ENCODE data around the gene AGRP.

The AGRP gene

GRCh38 chr16:67445441-67445912, 37.9 kb downstream of the AGRP start:
- DNase-seq (ENCODE audit: low read depth) = no peak

DNA sequence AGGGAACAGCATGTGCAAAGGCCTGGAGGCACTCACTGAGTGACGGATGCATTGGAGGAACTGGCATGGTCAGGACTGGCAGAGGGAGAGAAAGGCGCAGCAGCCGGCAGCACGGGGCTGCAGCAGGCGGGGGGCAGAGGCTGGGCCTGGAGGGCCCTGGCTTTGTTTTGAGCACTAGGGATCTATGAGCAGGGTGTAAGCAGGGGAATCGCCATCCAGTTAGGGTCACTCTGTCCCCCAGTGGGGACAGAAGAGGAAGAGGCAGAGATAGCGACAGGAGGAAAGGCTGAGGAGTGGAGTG, 38.3 kb downstream of the AGRP start:
- no peak for DNase-seq (ENCODE audit: low read depth)

- peak; percentile 40 for DNase-seq (ENCODE audit: low read depth)
Measured at GRCh38 chr16:67444259-67445125, 38.9 kb downstream of the AGRP start.

DNA sequence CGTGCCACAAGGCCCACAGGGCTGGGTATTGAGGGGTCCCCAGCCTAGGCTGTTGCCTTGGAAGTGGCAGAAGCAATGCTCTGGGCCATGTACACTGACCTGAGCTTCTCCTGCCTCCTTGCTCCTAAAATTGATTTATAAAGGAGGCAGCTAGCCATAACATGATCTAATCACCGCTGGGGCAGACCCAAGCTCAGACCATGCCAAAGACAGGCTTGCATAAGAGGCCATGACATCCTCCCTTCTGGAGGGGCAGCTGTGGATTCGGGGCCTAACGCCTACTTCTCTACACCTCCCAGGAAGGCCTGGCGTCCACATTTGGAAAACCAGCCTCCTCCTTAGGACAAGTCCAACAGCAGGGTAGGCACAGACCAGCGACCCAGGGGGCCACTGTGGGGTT, 40.1 kb downstream of the AGRP start:
- no peak for DNase-seq (ENCODE audit: low read depth)

DNA sequence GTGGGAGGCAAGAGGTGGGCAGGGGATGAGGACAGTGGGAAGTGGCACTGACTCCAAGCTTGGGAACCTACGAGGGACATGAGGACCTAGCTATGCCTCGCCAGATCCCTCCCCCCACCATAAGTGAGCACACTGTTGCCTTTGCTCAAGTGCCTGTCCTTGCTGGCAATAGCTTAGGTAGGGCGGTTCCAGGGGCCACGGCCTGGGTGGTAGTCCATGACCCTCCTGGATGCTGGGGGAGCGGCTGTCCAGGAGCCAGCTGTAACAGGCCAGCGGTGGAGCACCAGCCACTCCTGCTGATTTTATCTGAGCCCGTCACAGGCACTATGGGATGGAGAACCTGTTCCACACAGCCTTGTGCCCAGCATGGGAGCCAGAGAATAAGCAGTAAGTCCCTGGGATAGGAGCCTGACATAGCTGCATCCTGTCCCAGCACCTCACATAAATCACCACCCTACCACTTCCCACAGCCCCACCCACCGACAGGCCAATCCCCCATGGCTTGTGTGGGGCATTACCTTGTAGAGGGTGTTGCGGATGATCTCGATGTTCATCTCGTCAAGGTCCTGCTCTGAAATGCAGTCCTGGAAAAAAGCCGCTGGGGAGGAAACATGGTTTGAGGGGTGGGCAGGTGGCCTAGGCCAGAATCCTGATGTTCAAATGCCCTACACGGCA, 40.6 kb downstream of the AGRP start:
- DNase-seq (ENCODE audit: low read depth) = no peak

- no peak for DNase-seq (ENCODE audit: low read depth)
Measured at GRCh38 chr16:67441907-67442306, 41.4 kb downstream of the AGRP start.

DNA sequence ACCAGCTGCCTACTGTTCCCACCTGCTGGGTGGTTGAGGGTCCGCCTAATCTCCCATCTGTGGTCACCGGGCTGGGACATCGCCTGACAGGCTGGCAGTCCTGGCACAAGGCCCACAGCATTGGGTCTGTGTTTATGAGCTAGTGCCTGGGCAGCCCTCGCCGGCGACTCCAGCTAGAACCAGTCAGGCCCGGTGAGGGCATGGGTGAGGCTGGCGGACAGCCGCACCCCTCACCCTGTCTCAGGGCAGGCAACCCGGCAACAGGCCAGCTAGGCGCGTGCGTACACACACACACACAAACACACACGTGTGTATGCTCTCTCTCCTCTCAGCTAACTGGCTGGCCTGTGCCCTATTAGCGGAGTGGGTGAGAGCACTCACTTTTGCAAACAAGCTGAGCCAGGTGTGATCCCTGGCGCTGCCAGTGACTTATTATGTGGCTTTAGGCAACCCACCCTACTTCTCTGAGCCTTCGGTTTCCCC, 42.0 kb downstream of the AGRP start:
- DNase-seq (ENCODE audit: low read depth) = no peak

GRCh38 chr16:67438824-67439393, 44.4 kb downstream of the AGRP start:
- no peak for DNase-seq (ENCODE audit: low read depth)

- DNase-seq (ENCODE audit: low read depth) = no peak
Measured at GRCh38 chr16:67438098-67438791, 45.1 kb downstream of the AGRP start.

DNA sequence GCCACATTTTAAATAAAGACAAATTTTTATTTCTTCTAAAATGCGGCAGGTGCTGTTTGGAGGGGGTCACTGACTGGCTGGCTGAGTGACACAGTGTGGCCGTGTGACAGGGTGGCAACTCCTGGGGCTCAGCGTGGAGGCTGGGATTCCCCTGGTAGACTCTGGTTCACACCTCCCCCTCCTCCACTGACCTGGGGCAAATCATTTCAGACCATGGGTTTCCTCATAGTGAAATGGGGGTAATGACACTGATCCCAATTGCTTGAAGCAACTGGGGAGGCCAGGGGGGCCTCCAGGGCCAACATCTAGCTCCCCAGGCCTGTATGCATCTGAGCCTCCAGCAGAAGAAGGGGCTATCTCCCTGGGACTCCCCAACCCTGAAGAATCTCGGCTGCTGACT, 45.8 kb downstream of the AGRP start:
- no peak for DNase-seq (ENCODE audit: low read depth)

- DNase-seq (ENCODE audit: low read depth) = no peak
Measured at GRCh38 chr16:67436640-67437193, 46.6 kb downstream of the AGRP start.

DNA sequence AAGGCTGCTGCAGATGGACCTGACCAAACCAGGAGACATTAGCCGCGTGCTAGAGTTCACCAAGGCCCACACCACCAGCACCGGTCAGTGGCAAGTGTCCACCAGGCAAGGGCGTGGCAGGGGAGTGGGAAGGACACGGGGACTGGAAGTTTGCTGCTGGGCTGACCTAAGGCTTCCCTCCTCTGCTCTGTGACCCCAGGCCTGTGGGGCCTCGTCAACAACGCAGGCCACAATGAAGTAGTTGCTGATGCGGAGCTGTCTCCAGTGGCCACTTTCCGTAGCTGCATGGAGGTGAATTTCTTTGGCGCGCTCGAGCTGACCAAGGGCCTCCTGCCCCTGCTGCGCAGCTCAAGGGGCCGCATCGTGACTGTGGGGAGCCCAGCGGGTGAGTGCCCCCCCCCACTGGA, 47.6 kb downstream of the AGRP start:
- DNase-seq (ENCODE audit: low read depth) = no peak

- DNase-seq (ENCODE audit: low read depth) = no peak
Measured at GRCh38 chr16:67433131-67433719, 50.1 kb downstream of the AGRP start.
